NCI-H226 (cell line): ENCODE results near the gene ST6GAL1.
A peak's percentile ranks its signal among the peaks of the same experiment; 100 is the strongest.
"Not testable (repeated sequence)": the region's sequence is repeated elsewhere in the genome, so short reads cannot be mapped to it uniquely, and the experiment has no call there.

Experiments used
- DNase-seq: peaks from one replicate; pipeline ENCODE4 v3.0.0-alpha.2; 2015

Gene ST6GAL1

GRCh38 chr3:186997473-186997939, 67.2 kb downstream of the ST6GAL1 start:
- DNase-seq = no peak

DNA sequence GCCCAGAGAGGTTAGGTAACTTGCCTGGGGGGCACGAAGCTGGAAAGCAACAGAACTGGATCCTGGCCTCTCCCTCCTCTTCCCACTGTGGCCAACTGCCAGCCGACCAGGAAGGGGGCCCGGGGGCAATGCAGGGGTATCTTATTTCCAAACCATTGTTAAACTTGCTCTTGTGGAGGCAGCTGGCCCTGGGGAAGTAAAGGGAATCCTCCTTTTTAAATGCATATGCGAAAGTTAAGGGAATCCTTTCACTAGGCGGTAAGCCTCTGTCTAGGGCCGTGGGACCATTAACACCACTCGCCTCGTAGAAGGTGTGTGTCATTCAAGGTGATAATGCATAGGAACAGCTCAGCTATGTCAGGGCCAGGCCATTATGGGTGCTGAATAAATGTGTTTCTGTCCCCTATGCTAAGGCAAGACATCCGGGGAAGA, 68.6 kb downstream of the ST6GAL1 start:
- no peak for DNase-seq

DNA sequence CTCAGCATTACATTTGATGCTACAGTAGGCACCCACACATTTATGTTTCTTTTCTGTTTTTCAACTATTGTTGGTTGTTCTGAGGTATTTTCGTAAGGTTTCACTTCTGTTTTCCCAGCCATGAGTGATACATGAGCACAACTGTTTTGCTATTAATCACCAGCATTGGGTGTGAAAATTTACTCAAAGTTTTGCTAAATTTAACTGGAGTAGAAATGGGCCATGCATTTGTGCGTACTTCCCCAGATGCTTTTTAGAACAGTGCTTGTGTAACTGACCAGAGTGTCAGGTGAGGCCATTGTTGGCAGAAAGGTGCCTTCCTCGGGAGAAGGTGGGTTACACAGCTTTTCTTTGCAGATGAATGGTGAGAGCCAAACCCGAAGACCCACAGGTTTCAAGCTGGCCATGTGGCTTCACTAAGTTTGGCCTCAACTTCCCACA, 70.4 kb downstream of the ST6GAL1 start:
- no peak for DNase-seq

DNA sequence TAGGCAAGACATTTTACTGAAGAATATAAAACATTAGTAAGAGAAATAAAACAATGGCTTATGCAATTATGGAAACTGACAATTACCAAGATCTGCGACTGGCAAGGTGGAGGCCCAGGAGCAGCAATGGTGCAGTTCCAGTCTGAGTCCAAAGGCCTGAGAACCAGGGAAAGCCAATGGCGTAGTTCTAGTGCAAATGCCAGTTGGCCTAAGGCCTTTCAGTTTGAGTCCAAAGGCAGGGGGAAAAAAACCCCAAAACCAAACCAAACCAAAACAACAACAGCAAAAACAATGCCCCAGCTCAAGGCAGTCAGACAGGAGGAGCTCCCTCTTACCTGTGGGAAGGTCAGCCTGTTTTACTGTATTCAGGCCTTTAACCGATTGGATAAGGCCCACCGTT, 72.6 kb downstream of the ST6GAL1 start:
- no peak for DNase-seq

GRCh38 chr3:187005827-187006481, 75.6 kb downstream of the ST6GAL1 start:
- no peak for DNase-seq

GRCh38 chr3:187006864-187007630, 76.7 kb downstream of the ST6GAL1 start:
- DNase-seq = no peak

- DNase-seq = not testable (repeated sequence)
Observed at GRCh38 chr3:187010382-187010781, 80.1 kb downstream of the ST6GAL1 start.

GRCh38 chr3:187011915-187012314, 81.6 kb downstream of the ST6GAL1 start:
- no peak for DNase-seq

- peak; percentile 43 for DNase-seq
Observed at GRCh38 chr3:187012609-187013051, 82.3 kb downstream of the ST6GAL1 start.

GRCh38 chr3:187013159-187013716, 82.9 kb downstream of the ST6GAL1 start:
- no peak for DNase-seq

GRCh38 chr3:187014417-187014864, 84.1 kb downstream of the ST6GAL1 start:
- no peak for DNase-seq

GRCh38 chr3:187015903-187016638, 85.7 kb downstream of the ST6GAL1 start:
- DNase-seq = no peak

DNA sequence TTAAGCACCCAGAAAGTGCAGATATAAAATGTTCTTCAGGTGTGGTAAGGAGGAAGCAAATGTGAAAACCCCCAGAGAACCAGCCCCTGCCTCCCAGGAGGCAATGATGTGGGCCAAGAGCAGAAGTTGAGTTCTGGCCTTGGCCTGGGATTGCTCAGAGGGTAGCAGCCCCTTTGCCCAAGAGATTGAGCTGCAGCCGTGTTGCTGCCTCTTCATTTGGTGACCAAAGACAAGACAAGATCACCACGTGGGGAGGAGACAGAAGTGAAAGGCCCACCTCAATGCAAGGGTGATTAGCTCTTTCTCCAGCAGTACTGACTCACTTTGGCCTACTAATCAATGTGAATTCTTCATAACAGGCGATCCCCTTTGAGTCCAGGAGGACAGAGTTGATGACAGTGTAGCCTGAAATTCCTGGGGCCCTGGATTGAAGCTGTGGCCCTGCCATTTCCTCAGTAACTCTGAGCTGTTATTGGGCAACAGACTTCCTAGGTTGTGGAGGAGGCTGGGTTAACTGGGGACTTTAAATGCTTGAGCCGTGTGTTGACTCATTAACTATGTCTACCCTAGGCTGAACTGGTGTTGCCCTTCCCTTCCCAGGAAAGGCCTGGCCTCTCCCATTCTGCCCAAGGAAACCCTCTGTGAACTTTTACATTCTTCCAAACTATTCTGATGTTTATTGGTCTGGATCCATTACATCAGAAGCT, 86.5 kb downstream of the ST6GAL1 start:
- DNase-seq = peak; percentile 72

DNA sequence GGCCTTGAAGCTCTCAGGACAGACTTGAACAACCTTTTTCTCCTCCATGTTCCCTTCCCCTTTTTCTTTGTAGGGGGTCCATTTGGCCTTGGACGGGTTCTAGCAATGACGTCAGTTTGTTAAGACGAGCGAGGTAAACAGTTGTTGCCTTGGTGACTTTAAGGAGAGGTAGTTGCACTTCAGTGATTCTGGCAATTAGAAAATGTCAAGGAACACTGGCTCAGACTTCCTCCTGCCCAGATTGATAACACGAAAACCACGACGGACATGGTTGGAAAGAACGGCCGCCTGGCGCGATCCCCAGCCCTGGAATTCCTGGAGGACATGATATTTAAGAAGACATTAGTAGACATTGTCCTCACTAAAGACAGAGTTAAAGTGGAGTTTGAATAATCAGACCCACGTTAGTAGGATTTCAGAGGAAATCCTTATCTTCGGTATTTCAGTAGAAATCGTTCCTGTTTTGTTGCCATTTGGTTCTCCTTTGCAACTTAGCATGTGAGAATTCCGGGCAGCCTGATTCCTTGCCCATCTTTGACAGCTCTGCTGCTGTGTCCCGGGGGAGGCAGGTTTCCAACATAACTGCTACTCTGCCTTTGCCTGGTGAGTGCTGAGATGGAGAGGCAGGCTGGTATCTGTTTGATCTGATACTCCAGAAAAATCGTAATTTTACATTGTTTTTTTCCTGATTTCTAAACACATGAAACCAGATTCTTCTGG, 87.3 kb downstream of the ST6GAL1 start:
- no peak for DNase-seq

- no peak for DNase-seq
Observed at GRCh38 chr3:187019542-187020072, 89.3 kb downstream of the ST6GAL1 start.

- DNase-seq = no peak
Observed at GRCh38 chr3:187020376-187020775, 90.0 kb downstream of the ST6GAL1 start.

GRCh38 chr3:187021748-187022402, 91.5 kb downstream of the ST6GAL1 start:
- DNase-seq = peak; percentile 35

- DNase-seq = peak; percentile 38
Observed at GRCh38 chr3:187022403-187023029, 92.2 kb downstream of the ST6GAL1 start.

- DNase-seq = not testable (repeated sequence)
Observed at GRCh38 chr3:187023340-187023739, 93.0 kb downstream of the ST6GAL1 start.

GRCh38 chr3:187024536-187025226, 94.4 kb downstream of the ST6GAL1 start:
- DNase-seq = no peak
